PC-9 (cell line): ENCODE data around the gene SPDYE16. TPM values are rescaled to one million over a fixed set of nuclear protein-coding genes. Genes with fewer than 3 reads are reported as not detected.
A peak's percentile ranks its signal among the peaks of the same experiment; 100 is the strongest.
"Not testable (repeated sequence)": the region's sequence is repeated elsewhere in the genome, so short reads cannot be mapped to it uniquely, and the experiment has no call there.

Experiments
- BruUV-seq: library from RNA; stranded (reverse); fragments of 400-500 nt; replicated peaks from 2 replicates; lab custom pipeline; 2021; lab: Mats Ljungman, UMichigan
- CTCF ChIA-PET: fragments of 300-600 bp; sonication (Branson Sonifier 250); formaldehyde crosslinking; loops from one replicate; lab custom pipeline; 2022; ENCODE audit warnings: antibody characterized with exemption; lab: Charles Lee
- POLR2A ChIA-PET: fragments of 300-600 bp; sonication (Branson Sonifier 250); formaldehyde crosslinking; loops from one replicate; lab custom pipeline; 2022; ENCODE audit warnings: antibody characterized with exemption; ENCODE audit not compliant: unreplicated experiment; lab: Charles Lee
- DNase-seq, 2 experiments: peaks; one replicate each; pipeline versions ENCODE4 v3.0.0 to v3.0.0-alpha.2; 2015 to 2022; ENCODE audit warnings: mixed read lengths in 1 of 2
- H2AFZ ChIP-seq: fragments of 200-600 bp; sonication (generic); 2 replicates; pipeline ENCODE4 v1.8.1; 2017; ENCODE audit warnings: antibody characterized with exemption
- H3F3A ChIP-seq: fragments of 200-600 bp; sonication (generic); 2 replicates; pipeline ENCODE4 v1.8.1; 2017; ENCODE audit warnings: antibody characterized with exemption, mild to moderate bottlenecking, low read depth; ENCODE audit not compliant: insufficient read depth
- H3K27ac ChIP-seq: fragments of 200-600 bp; sonication (generic); 2 replicates; pipeline ENCODE4 v1.6.1; 2016; ENCODE audit warnings: mixed run types
- H3K27me3 ChIP-seq: fragments of 200-600 bp; sonication (generic); 2 replicates; pipeline ENCODE4 v1.6.1; 2016; ENCODE audit warnings: low read depth, mixed run types; ENCODE audit not compliant: insufficient read depth
- H3K36me3 ChIP-seq: fragments of 200-600 bp; sonication (generic); 2 replicates; pipeline ENCODE4 v1.6.1; 2016; ENCODE audit warnings: low read depth, mixed run types
- H3K4me1 ChIP-seq: fragments of 200-600 bp; sonication (generic); replicated peaks from 2 replicates; pipeline ENCODE4 v1.6.1; 2016; ENCODE audit warnings: mixed run types; ENCODE audit not compliant: insufficient read depth
- H3K4me2 ChIP-seq: fragments of 200-600 bp; sonication (generic); 2 replicates; pipeline ENCODE4 v1.6.1; 2017; ENCODE audit warnings: mixed run types
- H3K4me3 ChIP-seq: fragments of 200-600 bp; sonication (generic); 2 replicates; pipeline ENCODE4 v1.6.1; 2016; ENCODE audit warnings: mixed run types
- H3K79me2 ChIP-seq: fragments of 200-600 bp; sonication (generic); 2 replicates; pipeline ENCODE4 v1.6.1; 2017; ENCODE audit warnings: low read depth, mixed run types
- H3K9me2 ChIP-seq: fragments of 200-600 bp; sonication (generic); 2 replicates; pipeline ENCODE4 v1.8.1; 2017; ENCODE audit warnings: mild to moderate bottlenecking; ENCODE audit not compliant: insufficient read depth
- H3K9me3 ChIP-seq: fragments of 200-600 bp; sonication (generic); 2 replicates; pipeline ENCODE4 v1.8.1; 2016; ENCODE audit warnings: low read depth; ENCODE audit not compliant: insufficient read depth
- H4K20me1 ChIP-seq: fragments of 200-600 bp; sonication (generic); 2 replicates; pipeline ENCODE4 v1.8.1; 2017; ENCODE audit not compliant: insufficient read depth
- intact Hi-C: fragments of 100-400 bp; cut with micrococcal nuclease; formaldehyde crosslinking; loops from one replicate; pipeline ENCODE4 v1.10.0; 2022; ENCODE audit not compliant: unreplicated experiment
- total RNA-seq: library from RNA; stranded (reverse); gene quantifications from 2 replicates; pipeline ENCODE4 v1.2.3, GENCODE V29; 2021

The SPDYE16 gene
- total RNA-seq, 1 experiment from 2014 or later = not detected

GRCh38 chr7:76502224-76502623 is 40.9 kb downstream of the SPDYE16 start:
- peak overlapping the region; percentile 55; the same call in 1 of the 2 replicates for H3K27ac ChIP-seq
- H4K20me1 ChIP-seq, intact Hi-C loops: not testable (repeated sequence)

GRCh38 chr7:76499924-76500241 is 43.2 kb downstream of the SPDYE16 start:
- H4K20me1 ChIP-seq, POLR2A ChIA-PET, H3K27me3 ChIP-seq, BruUV-seq, H3F3A ChIP-seq, H3K27ac ChIP-seq, H2AFZ ChIP-seq, DNase-seq, H3K9me3 ChIP-seq, H3K4me1 ChIP-seq, H3K4me2 ChIP-seq, H3K36me3 ChIP-seq, intact Hi-C loops, H3K79me2 ChIP-seq, H3K4me3 ChIP-seq, H3K9me2 ChIP-seq: not testable (repeated sequence)
- CTCF ChIA-PET = interaction anchor here (0.6 kb wide), 1 partner anchor 499 kb away, joined by 5 read pairs; no protein-coding TSS in a partner anchor

More at GRCh38 chr7:76502224-76502623, 40.9 kb downstream of the SPDYE16 start:
- H3K4me3 ChIP-seq, DNase-seq, POLR2A ChIA-PET, BruUV-seq, H3K79me2 ChIP-seq, H3K9me3 ChIP-seq, H3K4me1 ChIP-seq, H3K4me2 ChIP-seq, H3K27me3 ChIP-seq, H2AFZ ChIP-seq, H3K9me2 ChIP-seq, CTCF ChIA-PET, H3K36me3 ChIP-seq: not testable (repeated sequence)
- H3F3A ChIP-seq = peaks cover 10% of the 10 kb centered on the region; the same call in 1 of the 2 replicates

- DNase-seq, H3K9me3 ChIP-seq, H3F3A ChIP-seq, H3K4me1 ChIP-seq, H3K4me2 ChIP-seq, H3K4me3 ChIP-seq, H3K27ac ChIP-seq, H4K20me1 ChIP-seq, H3K9me2 ChIP-seq, BruUV-seq, H3K36me3 ChIP-seq, H2AFZ ChIP-seq, H3K27me3 ChIP-seq, intact Hi-C loops, POLR2A ChIA-PET, H3K79me2 ChIP-seq: not testable (repeated sequence)
- CTCF ChIA-PET = interaction anchor here (0.6 kb wide), 1 partner anchor 500 kb away, joined by 5 read pairs; no protein-coding TSS in a partner anchor
These were observed 43.7 kb downstream of the SPDYE16 start for GRCh38 chr7:76499201-76499923.

- H4K20me1 ChIP-seq, CTCF ChIA-PET, H3K4me1 ChIP-seq, BruUV-seq, intact Hi-C loops, H3K27ac ChIP-seq, H3K9me2 ChIP-seq, H3K4me2 ChIP-seq, H3K27me3 ChIP-seq, H3K9me3 ChIP-seq, POLR2A ChIA-PET, H3F3A ChIP-seq, DNase-seq, H3K36me3 ChIP-seq, H3K79me2 ChIP-seq, H2AFZ ChIP-seq, H3K4me3 ChIP-seq: not testable (repeated sequence)
These were observed 44.4 kb downstream of the SPDYE16 start for GRCh38 chr7:76498583-76499200.

- BruUV-seq, CTCF ChIA-PET, POLR2A ChIA-PET, H3K9me2 ChIP-seq, H4K20me1 ChIP-seq, H3K4me1 ChIP-seq, intact Hi-C loops, H3F3A ChIP-seq, H3K27me3 ChIP-seq, H3K9me3 ChIP-seq, H3K36me3 ChIP-seq, H2AFZ ChIP-seq, H3K79me2 ChIP-seq, H3K4me2 ChIP-seq, H3K4me3 ChIP-seq, H3K27ac ChIP-seq, DNase-seq: not testable (repeated sequence)
These were observed 45.0 kb downstream of the SPDYE16 start for GRCh38 chr7:76497918-76498582.

- CTCF ChIA-PET = interaction anchor here (0.6 kb wide), 1 partner anchor 64 kb away, joined by 4 read pairs; no protein-coding TSS in a partner anchor
- H3K4me2 ChIP-seq, intact Hi-C loops, H3K27me3 ChIP-seq, BruUV-seq, H3K9me2 ChIP-seq, H3F3A ChIP-seq, H3K27ac ChIP-seq, H3K36me3 ChIP-seq, H3K4me3 ChIP-seq, H2AFZ ChIP-seq, H3K79me2 ChIP-seq, DNase-seq, H4K20me1 ChIP-seq, H3K9me3 ChIP-seq, H3K4me1 ChIP-seq, POLR2A ChIA-PET: not testable (repeated sequence)
These were observed 47.4 kb downstream of the SPDYE16 start for GRCh38 chr7:76495717-76496116.

GRCh38 chr7:76492139-76492538 is 51.0 kb downstream of the SPDYE16 start:
- H3K4me3 ChIP-seq, H3K4me2 ChIP-seq, intact Hi-C loops, BruUV-seq, H3F3A ChIP-seq, H3K27me3 ChIP-seq, H3K36me3 ChIP-seq, H3K9me2 ChIP-seq, H3K79me2 ChIP-seq, H3K9me3 ChIP-seq, CTCF ChIA-PET, H3K27ac ChIP-seq, DNase-seq, H2AFZ ChIP-seq, H3K4me1 ChIP-seq, POLR2A ChIA-PET, H4K20me1 ChIP-seq: not testable (repeated sequence)
